ENCODE measurements around the gene DNHD1.

The DNHD1 gene

DNA sequence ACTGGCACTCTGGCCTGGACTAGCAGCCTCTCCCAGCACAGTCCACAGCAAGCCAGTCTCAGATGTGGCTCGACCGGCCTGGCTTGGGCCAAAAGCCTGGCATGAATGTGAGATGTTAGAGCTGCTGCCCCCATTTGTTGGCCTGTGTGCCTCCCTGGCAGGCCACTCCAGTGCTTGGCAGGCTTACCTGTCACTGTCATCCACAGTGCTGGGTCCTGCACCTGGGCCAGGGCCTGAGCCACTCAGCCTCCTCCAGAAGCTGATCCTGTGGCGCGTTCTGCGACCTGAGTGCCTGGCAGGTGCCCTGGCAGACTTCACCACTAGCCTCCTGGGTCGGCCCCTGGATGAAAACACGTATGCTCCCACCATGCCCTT, 70.3 kb downstream of the DNHD1 start:
- no peak for DNase-seq

DNA sequence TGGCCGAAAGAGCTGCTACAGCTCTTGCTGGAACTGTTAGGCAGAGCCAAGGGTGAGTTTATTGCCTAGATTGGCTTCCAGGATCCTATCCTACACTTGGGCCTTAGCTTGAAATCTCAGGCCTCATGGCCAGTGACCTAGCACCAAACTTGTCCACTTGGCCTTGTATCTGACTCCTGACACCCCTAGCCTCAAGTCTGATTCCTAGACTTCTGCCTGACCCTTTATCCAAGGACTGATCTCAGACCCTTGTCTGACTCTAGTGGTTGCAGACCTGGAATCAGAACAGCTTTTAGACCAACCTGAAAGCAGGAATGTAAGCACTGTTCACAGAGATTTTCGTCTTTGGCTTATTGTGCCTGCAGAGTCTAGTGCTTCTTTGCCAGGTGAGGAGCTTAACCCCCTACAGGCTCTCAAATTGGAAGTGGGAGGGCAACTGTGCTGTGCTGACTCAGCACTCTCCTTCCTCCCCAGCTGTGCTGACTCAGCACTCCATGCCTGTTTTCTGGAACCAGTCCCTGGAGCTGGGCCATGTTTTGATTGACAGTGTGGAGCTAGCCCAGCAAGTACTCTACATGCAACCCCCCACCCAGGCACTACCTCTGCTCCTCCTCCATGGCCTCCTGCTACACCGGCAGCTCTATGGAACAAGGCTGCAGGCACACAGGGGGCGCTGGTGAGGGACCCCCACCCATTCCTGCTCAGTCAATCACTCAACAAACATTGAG, 71.3 kb downstream of the DNHD1 start:
- no peak for DNase-seq

DNA sequence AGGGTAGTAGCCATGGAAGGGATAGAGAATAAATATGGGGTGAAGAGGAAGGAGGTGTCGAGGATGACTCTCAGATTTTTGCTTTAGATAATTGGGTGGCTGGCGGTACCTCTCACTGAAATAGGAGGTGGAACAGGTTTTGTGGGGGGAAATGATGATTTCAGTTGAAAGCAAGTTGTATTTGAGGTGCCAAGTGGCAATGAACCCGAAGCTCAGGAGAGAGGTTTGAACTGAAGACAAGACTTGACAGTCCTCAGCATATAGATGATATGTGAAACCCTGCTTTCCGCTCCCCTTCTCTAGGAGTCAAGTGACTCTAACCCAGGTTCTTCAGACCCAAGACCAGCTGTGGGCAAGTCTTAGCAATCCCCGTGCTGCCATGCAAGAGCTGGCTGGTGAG, 72.6 kb downstream of the DNHD1 start:
- DNase-seq: no peak

DNA sequence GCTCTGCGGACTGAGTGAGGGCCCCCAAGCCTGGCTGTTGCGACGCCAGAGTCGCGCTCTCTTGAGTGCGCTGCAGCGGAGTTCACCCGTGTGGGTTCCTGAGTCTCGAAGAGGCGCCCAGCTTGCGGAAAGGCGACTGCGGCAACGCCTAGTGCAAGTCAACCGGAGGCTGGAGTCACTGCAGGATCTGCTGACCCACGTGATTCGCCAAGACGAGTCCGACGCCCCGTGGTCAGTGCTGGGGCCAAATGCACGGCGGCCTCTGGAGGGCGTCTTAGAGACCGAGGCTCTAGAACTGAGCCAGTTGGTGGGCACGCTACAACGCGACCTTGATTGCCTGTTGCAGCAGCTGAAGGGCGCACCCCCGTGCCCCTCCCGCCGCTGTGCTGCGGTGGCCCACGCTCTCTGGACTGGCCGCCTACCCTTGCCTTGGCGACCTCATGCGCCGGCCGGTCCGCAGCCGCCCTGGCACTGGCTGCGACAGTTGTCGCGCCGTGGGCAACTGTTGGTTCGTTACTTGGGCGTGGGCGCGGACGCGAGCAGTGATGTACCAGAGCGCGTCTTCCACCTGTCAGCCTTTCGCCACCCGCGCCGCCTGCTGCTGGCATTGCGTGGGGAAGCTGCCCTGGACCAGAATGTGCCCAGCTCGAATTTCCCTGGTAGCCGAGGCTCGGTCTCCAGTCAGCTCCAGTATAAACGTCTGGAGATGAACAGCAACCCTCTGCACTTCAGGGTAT, 73.8 kb downstream of the DNHD1 start:
- DNase-seq: no peak

DNA sequence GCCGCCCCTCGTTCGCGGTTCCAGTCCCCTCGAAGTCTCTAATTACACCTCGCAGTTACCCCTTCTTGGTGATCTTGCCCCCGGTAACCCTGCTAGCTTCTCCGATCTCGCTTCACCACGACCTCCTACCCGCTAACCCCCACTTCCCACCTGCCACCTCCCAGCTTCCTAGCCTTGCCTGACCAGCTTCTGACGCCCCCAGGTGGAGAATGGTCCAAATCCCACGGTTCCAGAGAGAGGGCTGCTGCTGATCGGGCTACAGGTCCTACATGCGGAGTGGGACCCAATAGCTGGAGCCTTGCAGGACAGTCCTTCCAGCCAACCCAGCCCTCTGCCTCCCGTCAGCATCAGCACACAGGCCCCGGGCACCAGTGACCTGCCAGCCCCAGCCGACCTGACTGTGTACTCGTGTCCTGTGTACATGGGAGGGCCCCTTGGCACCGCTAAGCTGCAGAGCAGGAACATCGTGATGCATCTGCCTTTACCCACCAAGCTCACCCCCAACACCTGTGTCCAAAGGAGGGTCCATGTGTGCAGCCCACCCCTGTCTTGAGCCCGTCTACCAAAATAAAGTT, 74.4 kb downstream of the DNHD1 start:
- no peak for DNase-seq

DNA sequence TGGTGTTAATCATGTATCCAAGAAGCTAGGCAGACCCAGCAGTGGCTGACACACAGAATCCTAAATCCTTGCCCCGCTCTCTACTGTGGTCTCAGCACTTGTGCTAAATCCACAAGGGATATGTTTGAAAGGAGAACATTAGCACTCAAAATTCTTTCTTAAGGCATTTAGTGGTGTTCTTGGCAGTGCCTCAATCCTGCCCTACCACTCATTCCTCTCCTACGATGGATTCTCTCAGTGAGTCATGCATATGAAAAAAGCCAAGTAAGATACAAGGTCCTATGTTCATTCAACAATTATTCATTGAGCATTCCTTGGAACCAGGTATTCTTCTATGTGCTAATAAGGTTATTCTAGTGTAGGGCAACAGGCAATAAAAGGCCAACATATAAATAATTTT, 75.1 kb downstream of the DNHD1 start:
- no peak for DNase-seq

DNA sequence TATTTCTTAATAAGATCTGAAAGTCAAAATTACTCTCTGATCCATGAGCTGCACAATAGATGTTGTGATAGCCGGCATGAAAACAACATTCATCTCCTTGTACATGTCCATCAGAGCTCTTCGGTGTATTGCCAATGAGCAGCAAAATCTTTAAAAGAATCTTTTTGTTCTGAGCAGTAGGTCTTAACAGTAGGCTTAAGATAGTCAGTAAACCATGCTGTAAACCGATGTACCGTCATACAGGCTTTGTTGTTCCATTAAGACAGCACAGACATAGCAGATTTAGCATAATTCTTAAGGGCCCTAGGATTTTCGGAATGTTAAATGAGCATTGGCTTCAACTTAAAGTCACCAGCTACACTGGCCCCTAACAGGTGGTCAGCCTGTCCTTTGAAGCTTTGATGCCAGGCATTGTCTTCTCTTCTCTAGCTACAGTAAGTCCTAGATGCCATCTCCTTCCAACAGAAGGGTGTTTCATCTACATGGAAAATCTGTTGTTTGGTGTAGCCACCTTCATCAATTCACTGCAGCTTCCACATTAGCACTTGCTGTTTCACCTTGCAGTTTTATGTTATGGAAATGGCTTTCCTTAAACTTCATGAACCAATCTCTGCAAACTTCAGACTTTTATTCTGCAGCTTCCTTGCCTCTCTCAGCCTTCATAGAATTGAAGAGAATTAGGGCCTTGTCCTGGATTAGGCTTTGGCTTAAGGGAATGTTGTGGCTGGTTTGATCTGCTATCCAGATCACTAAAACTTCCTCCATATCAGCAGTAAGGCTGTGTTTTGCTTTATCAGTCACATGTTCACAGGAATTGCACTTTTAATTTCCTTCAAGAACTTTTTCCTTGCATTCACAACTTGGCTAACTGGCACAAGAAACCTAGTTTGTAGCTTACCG, 78.0 kb downstream of the DNHD1 start:
- DNase-seq: no peak

DNA sequence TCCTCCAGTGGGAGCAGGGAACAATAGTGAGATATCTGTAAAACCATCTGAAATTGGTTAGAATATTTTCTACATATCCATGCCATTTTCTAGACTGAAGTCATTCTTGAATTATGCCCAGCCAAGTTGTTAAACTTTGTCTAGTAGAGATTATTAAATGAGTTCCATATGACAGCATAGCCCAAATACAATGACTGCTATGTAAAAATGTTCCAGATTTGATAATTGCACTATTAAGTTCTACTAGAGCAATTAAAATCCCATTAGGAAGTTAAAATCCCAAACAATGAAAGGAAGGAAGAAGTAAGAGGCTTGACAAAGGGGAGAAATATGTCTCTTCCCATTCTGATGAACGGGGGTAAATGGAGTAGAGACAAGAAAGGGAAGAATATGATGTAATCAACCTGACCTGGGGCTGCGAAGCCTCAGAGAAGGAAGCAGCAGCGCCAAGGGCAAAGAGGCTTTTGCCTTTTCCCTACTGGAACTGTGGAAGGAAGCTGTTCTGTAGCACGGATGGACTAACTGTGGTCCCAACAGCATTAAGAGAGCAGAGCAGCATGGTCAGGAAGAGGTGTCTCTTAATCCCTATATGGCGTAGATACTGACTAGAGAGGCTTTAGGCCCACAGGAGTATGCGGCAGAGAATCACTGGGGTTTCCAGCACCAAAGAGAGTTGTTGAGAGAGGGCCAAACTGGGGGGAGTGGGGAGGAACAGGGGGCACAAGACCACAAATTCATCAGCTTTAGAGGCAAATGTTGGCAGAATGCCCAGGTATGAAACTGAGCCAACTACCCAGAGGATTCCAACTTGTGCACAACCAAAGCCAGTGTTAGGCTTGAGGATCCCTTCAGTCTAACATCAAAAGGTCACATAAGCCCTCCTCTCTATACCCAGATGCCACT, 79.6 kb downstream of the DNHD1 start:
- no peak for DNase-seq

DNA sequence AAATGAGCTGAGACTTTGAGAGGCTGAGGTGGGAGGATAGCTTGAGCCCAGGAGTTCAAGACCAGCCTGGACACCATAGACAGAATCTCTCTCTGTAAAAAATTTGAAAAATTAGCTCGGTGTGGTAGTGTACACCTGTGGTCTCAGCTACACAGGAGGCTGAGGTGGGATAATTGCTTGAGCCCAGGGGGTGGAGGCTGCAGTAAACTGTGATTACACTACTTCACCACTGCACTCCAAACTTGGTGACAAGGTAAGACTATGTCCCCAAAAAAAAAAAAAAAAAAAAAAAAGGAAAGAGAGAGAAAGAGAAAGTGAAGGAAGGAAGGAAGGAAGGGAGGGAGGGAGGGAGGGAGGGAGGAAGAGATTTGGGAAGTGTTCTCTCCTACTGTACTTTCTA, 81.1 kb downstream of the DNHD1 start:
- no peak for DNase-seq

DNA sequence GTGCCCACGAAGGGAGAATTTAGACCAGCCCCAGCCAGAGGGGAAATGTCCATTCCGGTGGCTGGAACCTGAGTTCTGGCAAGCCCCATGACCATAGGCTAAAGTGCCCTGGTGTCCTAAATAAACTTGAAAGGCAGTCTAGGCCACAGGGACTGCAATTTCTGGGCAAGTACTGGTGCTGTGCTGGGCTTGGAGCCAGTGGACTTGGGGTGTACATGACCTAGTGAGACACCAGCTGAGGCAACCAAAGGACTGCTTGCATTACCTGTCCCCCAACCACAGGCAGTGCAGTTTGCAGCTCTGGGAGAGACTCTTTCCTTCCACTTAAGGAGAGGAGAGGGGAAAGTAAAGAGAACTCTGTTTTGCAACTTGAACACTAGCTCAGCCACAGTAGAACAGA, 82.6 kb downstream of the DNHD1 start:
- no peak for DNase-seq

DNA sequence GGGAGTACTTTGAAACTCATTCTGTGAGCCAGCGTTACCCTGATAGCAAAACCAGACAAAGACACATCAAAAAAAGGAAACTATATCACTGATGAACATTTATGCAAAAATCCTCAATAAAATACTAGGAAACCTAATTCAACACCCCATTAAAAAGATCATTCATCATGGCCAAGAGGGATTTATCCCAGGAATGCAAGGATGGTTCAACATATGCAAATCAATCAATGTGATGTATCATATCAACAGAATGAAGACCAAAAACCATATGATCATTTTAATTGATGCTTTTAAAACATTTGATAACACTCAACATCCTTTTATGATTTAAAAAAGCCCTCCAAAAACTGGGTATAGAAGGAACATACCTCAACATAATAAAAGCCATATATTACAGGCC, 86.5 kb downstream of the DNHD1 start:
- DNase-seq: no peak

DNA sequence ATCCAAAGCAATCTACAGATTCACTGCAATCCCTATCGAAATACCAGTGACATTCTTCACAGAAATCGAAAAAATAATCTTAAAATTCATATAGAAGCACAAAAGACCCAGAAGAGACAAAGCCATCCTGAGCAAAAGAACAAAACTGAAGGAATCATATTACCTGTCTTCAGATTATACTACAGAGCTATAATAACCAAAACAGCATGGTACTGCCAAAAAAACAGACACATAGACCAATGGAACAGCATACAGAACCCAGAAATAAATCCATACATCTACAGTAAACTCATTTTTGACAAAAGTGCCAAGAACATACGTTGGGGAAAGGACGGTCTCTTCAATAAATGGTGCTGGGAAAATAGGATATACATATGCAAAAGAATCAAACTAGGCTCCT, 87.4 kb downstream of the DNHD1 start:
- no peak for DNase-seq

DNA sequence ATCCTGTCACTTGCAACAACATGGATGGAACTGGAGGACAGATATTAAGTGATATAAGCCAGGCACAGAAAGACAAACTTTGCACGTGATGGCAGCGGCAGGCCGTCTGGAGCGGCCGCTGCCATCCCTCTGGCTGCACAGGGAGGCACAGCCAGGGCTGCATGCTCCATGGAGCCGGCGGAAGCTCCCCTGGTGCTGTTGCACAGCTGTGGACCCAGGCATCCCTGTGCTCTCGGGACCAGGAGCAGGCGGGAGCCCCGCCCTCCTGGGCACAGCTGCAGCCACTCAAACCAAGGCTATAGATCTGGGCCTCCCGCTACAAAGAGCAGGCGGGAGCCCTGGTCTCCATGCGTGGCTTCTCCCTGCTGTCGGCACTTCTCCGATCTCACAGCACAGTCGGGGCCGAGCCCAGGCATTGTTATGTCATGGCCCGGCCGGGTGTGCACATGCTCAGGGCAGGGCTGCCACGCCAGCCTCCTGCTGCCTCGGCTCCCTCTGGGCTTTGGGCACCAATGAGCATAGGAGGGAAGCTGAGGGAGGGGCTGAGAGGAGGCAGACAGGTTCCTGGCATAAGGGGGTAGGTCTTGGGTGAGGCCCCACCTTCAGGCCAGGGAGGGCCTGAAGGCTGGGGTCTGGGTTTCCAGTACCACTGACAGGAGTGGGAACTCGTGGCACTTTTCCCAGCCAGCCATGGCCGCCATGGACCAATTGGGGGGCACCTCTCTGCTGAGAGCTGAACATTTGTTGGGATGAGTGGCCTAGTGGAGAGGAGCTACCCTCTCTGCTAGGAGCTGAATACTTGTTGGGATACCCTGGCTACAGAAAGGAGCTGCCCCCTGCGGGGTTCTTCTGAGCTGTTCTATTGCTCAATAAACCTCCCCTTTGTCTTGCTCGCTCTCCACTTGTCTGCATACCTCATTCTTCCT, 89.6 kb downstream of the DNHD1 start:
- no peak for DNase-seq

DNA sequence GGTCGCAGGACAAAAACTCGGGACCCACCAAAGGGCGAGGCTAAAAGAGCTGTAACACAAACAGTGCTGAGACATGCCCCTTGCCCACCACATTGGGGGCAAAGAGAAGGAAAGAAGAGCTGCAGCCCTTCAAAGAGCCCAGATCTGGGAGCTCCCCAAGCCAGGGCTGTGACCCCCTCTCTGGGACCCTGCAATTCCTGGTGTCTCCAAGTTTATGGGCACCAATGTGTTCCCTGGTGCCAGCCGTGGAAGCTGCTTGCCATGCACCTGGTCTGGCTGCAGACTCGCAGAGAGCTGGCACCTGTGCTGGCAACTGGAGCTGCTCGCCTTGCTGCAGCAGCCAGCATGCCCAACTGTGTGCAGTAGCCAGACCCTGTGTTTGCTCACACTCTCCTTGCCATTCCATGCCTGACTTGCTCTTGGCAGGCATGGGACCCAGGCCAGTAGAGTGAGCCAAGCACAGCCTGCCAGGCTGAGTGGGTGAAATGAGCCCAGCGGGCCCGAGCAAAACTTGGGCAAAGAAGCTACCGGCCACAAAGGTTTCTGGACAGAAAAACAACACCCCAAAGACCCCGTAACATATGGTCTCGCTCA, 90.4 kb downstream of the DNHD1 start:
- DNase-seq: no peak

DNA sequence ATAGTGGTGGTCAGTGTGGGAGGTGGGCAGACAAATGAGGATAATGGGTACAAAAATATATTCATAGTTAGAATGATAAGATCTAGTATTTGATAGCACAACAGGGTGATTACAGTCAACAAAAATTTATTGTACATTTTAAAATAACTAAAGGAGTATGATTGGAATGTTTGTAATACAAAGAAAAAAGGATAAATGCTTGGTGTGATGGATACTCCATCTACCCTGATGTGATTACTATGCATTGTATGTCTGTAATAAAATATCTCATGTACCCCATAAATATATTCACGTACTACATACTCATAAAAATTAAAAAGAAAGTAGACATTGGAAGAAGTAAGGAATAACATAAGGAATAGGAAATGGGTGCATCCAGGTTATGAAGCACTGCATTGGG, 90.9 kb downstream of the DNHD1 start:
- no peak for DNase-seq

DNA sequence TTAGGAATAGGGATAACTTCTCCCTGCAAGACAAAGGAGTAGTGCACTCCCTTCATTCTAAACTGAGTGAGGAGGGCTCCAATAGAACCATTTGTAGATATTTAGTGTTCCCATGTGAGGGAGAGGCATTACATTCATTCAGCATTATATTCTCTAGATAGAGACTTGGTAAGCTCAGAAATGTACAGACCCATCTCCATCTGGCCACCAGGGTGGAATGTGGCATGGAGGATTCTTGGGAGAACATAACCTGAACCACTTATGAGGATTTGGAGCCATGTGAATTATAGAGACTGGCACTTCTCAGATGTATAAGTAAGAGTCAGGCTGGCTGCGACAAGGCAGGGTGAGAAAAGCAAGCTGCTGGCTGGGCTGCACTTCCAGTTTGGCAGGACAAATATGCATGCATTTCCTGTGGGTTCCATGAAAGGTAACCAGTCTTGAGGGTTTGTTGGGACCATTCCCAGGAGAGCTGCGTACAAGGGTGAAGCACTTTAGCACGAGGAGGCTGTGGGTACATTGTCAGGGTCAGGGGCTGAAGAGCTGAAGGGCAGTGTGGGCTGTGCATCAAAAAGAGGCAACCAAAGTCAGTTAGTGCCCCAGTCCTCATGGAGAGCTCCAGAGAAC, 97.2 kb downstream of the DNHD1 start:
- no peak for DNase-seq

DNA sequence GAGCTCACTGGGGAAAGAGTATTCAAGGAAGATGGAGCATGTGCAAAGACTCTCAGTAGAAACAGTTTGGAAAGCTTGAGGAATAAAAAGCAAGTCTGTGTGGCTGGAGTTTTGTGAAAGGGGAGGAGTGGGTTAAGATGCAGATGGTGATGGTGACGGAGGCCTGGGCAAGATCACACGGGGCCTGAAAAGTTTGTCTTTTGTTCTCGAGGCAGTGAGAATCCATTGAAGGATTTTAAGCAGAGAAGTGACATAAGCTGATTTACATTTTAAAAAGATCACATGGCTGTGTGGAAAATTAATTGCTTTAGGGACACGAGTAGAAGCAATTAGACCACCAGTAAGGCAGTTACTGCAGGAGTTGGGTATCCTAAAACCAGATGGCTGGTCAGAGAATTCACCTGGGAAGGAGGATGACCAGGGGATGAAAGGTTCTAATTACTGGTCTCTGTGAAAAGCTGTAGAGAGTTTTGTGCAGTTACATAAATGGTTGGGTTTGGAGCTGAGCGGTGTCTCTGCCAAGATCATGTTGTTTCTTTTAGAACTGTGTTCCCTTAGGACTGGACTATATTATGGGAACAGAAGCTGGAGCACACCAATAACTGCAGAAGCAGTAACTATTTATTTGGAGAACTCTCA, 99.3 kb downstream of the DNHD1 start:
- DNase-seq: no peak

DNA sequence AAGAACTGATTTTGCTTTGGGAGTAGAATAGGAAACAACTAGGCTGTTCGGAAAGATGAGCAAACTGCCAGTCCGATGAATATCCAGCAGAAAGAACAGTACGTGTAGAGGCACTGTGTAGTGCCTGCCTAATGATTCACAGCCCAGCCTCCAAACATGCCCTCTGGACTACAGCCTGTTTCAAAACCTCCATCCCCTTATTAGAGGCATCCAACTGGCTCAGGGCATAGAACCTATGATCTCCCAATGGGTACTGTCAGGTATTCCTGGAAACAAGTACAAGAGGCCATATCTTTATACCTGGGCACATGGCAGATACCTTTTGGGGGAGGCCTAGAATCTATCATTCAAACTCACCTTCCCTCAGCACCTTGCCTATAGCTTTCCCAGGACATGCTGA, 101.5 kb downstream of the DNHD1 start:
- no peak for DNase-seq

DNA sequence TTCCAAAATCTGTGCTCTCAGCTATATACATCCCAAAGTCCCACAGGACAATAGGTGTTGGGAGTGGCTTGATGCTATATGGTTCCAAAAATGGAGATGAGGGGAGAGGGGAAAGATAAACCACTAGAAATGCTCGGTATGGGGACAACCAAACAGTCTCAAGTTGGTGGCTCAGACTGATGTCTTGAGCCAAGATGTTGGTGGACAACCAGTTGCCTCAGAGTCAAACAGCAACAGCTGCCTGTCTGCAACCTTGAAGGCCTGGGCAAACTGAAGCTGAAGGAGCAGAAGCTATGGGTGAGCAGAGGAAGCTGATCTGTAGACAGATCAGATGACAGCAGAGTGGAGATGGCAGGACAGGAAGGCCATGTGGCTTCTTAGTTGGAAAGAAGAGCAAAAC, 102.4 kb downstream of the DNHD1 start:
- no peak for DNase-seq

DNA sequence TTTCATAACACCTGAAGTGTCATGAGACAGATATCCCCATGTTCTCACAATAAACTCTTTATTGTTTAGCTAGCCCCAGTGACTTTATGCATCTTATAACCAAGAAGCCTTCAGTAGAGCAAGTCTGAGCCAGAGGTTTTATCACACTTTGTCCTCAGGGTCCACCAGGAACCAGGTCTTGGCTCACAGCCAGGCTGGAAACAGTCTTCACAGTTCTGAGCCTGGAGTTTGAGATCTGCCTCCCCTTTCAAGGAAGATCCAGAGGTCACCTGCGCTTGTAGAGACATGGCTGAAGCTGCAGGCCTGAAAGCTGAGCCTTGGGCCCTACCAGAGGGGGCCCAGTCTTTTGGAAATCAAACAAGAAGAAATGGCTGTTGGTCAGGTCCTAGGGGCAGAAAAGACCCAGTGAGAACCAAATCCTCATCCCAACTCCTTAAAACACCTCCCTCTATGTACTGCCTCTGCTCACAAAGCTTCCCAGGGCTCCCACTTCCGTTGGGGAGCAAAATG, 102.9 kb downstream of the DNHD1 start:
- no peak for DNase-seq

Data from stimulated activated naive CD4-positive, alpha-beta T cell (primary cell).